Rectal smooth muscle tissue (tissue), 1 donor: ENCODE results near the gene BLOC1S1.
A peak's percentile ranks its signal among the peaks of the same experiment; 100 is the strongest.

Source experiments
- H3K27ac ChIP-seq: one replicate; pipeline ENCODE4 v1.7.0; 2013; ENCODE audit warnings: low read depth, low read length, inconsistent platforms
- H3K27me3 ChIP-seq: one replicate; pipeline ENCODE4 v1.7.0; 2013; ENCODE audit warnings: low read length; ENCODE audit not compliant: control insufficient read depth, insufficient read depth
- H3K36me3 ChIP-seq: one replicate; pipeline ENCODE4 v1.7.0; 2013; ENCODE audit warnings: low read length; ENCODE audit not compliant: control insufficient read depth, insufficient read depth
- H3K4me1 ChIP-seq: one replicate; pipeline ENCODE4 v1.7.0; 2013; ENCODE audit warnings: low read length; ENCODE audit not compliant: control insufficient read depth, insufficient read depth
- H3K4me3 ChIP-seq: one replicate; pipeline ENCODE4 v1.7.0; 2013; ENCODE audit warnings: low read length
- H3K9ac ChIP-seq: one replicate; pipeline ENCODE4 v1.7.0; 2013; ENCODE audit warnings: low read length

The BLOC1S1 gene

DNA sequence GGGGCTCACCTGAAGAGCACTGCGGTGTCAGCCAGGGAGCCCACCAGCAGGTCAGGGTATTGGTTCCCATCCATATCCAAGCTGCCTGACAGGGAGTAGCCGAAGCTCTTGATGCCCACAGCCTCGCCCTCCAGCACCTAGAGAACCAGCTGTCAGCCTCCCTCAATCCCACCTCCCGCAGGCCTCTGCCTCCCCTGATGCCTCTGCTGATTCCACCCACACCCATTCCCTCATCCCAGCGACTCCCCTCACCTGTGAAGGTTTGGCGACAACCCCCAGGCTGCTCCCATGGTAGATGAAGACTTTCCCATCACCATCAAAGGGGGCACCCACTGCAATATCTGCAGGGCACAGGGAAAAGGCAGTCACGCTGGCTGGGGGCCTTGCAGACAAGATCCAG is 18.2 kb upstream of the BLOC1S1 start:
- Histone ChIP-seq H3K27ac (no peak overlapping the region), H3K9ac (no peak overlapping the region), H3K36me3 (peaks cover 9% of the 10 kb centered on the region), H3K4me1 (peaks cover 5% of the 10 kb centered on the region), H3K4me3 (no peak overlapping the region), H3K27me3 (no peaks in the 10 kb centered on the region)

GRCh38 chr12:55698241-55698955 is 17.4 kb upstream of the BLOC1S1 start:
- H3K4me3 ChIP-seq: no peak overlapping the region
- no peak overlapping the region for H3K9ac ChIP-seq
- H3K36me3 ChIP-seq: peaks cover 9% of the 10 kb centered on the region
- H3K27ac ChIP-seq: no peak overlapping the region
- peaks cover 11% of the 10 kb centered on the region for H3K4me1 ChIP-seq
- no peaks in the 10 kb centered on the region for H3K27me3 ChIP-seq

DNA sequence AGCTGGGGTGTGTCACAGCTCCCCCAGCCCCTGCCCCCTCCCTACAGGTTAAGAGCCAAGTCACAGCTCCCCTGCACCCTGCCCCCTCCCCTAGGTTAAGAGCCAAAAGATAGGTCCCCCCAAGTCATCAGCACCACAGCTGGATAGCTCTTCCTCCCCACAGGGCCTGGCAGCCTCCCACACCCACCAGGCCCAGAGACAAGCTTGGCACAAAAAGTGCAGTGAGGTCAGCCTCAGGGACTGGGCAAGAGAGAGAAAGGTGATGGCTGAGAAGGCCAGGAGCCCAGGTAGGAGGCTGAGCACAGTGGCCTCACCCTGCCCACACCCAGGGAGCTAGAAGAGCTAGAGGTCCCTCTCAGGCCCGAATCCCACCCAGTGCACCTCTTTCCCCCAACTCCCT is 16.9 kb upstream of the BLOC1S1 start:
- Histone ChIP-seq H3K27me3 (no peaks in the 10 kb centered on the region), H3K27ac (no peak overlapping the region), H3K9ac (no peak overlapping the region), H3K4me1 (peaks cover 15% of the 10 kb centered on the region), H3K36me3 (peaks cover 7% of the 10 kb centered on the region), H3K4me3 (no peak overlapping the region)

DNA sequence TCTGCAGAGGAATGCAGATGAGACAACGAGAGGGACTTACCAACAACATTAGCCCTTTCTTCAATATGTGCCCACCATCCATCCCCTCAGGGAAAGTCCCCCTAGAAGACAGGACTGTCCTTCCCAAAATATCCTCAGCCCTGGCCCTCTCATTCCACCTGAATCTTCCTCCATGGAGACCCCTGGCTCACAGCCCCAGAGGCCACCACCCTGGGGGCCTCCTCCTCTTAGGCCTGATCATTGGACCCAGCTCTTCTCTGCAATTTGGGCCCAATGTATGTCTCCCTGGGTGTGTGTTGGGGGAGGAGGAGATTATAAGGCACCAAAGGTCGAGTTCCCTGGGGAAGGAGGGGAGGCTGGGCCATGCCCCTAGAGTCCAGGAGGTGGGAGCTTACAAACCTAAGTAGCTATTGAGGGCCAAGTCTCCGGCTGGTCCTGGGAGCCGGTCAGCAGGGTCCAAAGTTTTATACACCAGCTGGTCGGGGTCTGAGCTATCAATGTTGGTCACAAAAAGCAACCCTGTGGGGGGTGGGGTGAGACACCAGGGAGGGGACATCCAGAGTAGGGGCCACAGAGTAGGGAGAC is 16.3 kb upstream of the BLOC1S1 start:
- Histone ChIP-seq H3K4me3 (no peak overlapping the region), H3K27ac (no peak overlapping the region), H3K36me3 (peaks cover 3% of the 10 kb centered on the region), H3K27me3 (no peaks in the 10 kb centered on the region), H3K9ac (no peak overlapping the region), H3K4me1 (peaks cover 20% of the 10 kb centered on the region)

- H3K4me1 ChIP-seq: peaks cover 23% of the 10 kb centered on the region
- H3K9ac ChIP-seq: no peak overlapping the region
- no peak overlapping the region for H3K4me3 ChIP-seq
- H3K27ac ChIP-seq: no peak overlapping the region
- H3K36me3 ChIP-seq: peaks cover 3% of the 10 kb centered on the region
- no peaks in the 10 kb centered on the region for H3K27me3 ChIP-seq
Measured at GRCh38 chr12:55700255-55701018, 15.4 kb upstream of the BLOC1S1 start.

GRCh38 chr12:55702861-55703260 is 13.0 kb upstream of the BLOC1S1 start:
- Histone ChIP-seq H3K4me1 (peaks cover 23% of the 10 kb centered on the region), H3K36me3 (no peaks in the 10 kb centered on the region), H3K27me3 (no peaks in the 10 kb centered on the region), H3K4me3 (no peak overlapping the region), H3K27ac (peak overlapping the region; percentile 89), H3K9ac (no peak overlapping the region)

DNA sequence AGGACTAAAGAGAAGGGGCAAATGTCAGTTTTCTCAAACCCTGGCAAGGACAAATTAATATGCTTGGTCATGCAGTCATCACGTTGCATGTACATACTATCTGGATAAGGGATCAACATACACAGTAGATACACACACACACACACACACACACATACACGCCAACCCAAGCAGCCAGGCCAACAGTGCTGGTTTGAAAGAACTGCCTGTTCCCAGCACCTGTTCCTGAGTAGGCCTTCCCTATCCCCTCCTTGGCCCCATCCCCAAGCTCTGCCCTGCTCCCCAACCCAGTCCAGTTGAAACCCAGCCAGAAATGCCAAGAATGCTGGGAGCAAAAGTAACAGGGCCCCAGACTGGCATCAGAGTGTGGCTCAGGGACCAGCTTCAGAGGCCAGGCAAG is 12.6 kb upstream of the BLOC1S1 start:
- H3K9ac ChIP-seq: no peak overlapping the region
- H3K27ac ChIP-seq: peak overlapping the region; percentile 89

GRCh38 chr12:55703901-55704761 is 11.7 kb upstream of the BLOC1S1 start:
- Histone ChIP-seq H3K4me1 (peaks cover 30% of the 10 kb centered on the region), H3K9ac (no peak overlapping the region), H3K27me3 (no peaks in the 10 kb centered on the region), H3K27ac (peak overlapping the region; percentile 89), H3K36me3 (no peaks in the 10 kb centered on the region), H3K4me3 (peak overlapping the region; percentile 59)

More for the DNA sequence above, 12.6 kb upstream of the BLOC1S1 start:
- H3K27me3 ChIP-seq: no peaks in the 10 kb centered on the region
- H3K4me1 ChIP-seq: peaks cover 23% of the 10 kb centered on the region
- no peaks in the 10 kb centered on the region for H3K36me3 ChIP-seq
- peak overlapping the region; percentile 29 for H3K4me3 ChIP-seq

GRCh38 chr12:55704824-55705718 is 10.8 kb upstream of the BLOC1S1 start:
- Histone ChIP-seq H3K27ac (peak overlapping the region; percentile 89), H3K9ac (no peak overlapping the region), H3K36me3 (no peaks in the 10 kb centered on the region), H3K4me1 (peaks cover 30% of the 10 kb centered on the region), H3K4me3 (peak overlapping the region; percentile 59), H3K27me3 (no peaks in the 10 kb centered on the region)

- Histone ChIP-seq H3K4me3 (peak overlapping the region; percentile 59), H3K27ac (peak overlapping the region; percentile 89), H3K27me3 (no peaks in the 10 kb centered on the region), H3K4me1 (peaks cover 29% of the 10 kb centered on the region), H3K9ac (no peak overlapping the region), H3K36me3 (no peaks in the 10 kb centered on the region)
Measured at GRCh38 chr12:55705782-55706402, 10.0 kb upstream of the BLOC1S1 start.

DNA sequence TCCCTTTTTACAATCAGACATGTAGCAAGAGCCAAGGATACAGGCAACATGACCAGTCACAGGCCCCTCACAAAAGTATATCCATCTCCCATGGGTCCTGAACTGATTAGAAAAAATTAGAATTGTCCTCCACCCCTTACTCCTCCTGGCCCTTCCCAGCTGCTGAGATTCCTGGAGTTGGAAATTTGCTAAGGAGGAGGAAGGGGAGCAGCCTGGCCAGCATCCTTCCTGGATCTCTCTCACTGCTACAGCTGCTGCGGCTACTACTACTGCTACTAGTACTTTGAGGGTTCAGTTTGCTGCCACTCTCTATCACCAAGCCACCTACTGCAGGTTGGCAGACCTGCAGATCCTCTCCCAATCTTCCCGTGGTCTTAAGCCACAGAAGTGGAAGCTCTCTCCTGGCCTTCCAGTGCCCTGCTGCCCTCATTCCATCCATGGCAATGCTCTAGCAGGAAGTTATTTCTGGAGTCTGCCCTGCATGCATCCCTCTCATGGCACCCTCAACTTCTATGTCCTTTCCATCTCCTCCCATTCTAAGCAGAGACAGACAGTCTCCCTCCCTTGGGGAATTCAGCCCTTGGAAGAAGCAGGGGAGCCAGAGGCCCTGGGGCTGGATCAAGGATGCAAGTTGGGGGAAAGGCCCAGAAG is 9.2 kb upstream of the BLOC1S1 start:
- Histone ChIP-seq H3K4me3 (peak overlapping the region; percentile 59), H3K27ac (peak overlapping the region; percentile 89), H3K27me3 (no peaks in the 10 kb centered on the region), H3K36me3 (no peaks in the 10 kb centered on the region), H3K4me1 (peaks cover 26% of the 10 kb centered on the region), H3K9ac (peak overlapping the region; percentile 1)
